ENCODE measurements around the gene SLC35F3.
"Not testable (repeated sequence)": the region's sequence is repeated elsewhere in the genome, so short reads cannot be mapped to it uniquely, and the experiment has no call there.

SLC35F3 gene

GRCh38 chr1:234300096-234300495 is 395.6 kb downstream of the SLC35F3 start:
- DNase-seq = no peak

- not testable (repeated sequence) for DNase-seq
Measured at GRCh38 chr1:234301663-234302062, 397.2 kb downstream of the SLC35F3 start.

- no peak for DNase-seq
Measured at GRCh38 chr1:234302354-234302962, 398.0 kb downstream of the SLC35F3 start.

DNA sequence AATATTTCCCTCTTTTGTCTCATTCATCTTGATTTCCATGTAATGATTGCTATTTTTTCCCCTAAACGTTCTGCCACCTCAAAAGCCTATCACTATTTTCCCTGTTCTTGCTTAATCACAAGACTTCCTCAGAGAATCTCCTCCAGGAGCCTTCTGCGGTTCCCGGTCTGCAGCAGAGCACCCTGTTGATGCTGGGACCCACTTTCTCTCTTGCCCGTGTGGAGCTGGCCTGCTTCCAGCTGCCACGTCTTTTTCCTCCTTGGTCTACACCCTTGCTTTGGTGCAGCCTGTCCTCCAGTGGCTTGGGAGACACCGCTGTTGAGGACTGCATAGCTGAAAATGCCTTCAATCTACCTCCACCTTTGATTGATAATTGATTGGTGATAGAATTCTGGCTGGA is 398.8 kb downstream of the SLC35F3 start:
- no peak for DNase-seq

- DNase-seq = no peak
Measured at GRCh38 chr1:234307726-234308125, 403.2 kb downstream of the SLC35F3 start.

DNA sequence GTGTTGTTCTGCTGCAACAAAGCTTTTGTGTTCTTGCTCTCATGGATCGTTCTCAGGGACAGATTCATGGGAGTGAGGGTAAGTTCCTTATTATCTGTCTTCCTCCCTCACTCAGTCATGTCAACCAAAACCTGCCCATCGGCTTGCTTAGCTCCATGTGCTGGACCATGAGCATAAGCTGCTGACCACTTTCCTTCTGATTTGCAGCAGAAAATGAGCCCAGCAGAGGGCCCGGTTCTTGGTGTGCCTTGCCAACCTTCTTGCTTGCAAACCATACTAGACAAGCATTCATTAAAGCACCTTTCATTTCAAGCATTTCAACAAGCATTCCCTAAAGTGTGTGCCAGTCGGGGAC is 404.7 kb downstream of the SLC35F3 start:
- DNase-seq = no peak

DNA sequence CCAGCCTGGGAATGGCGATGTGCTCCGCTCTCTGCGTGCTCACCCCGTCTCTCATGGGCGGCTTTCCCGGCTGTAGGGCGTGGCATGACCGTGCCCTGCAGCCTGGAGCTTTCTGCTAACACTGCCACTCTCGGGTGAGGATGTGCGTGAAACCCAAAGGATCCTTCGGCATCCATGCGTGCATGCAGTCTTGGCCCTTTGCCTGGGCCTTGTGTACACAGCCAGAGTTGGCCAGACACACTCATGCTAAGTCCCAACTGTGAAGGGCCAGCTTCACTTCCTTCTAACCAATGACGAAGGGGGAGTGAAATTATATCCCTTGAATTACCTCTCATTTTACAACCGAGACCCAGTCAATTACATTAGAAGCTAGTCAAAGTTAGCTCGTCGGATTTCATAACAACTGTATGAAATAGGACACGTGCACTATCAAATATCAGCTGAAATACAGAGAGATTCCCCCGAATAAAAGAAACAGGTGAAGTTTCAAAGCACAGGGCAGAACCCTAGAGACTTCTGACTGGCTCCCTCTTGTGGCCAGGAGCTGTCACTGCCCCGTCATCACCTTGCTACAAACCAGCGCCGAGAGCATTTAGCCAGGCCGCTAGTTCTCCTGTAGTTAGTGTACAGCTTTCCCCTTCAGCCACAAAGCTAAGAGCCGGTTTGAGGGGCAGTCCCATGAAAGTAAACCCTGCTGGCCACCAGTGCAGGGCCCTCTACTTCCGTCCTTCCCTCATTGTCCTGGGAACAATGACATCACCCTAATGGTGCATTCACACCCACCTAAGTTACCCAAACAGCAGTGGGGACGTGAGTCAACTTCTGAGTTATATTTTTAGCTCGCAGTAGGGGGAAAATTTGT is 405.4 kb downstream of the SLC35F3 start:
- peak; percentile 83 for DNase-seq

GRCh38 chr1:234310460-234310817 is 406.0 kb downstream of the SLC35F3 start:
- DNase-seq = no peak

GRCh38 chr1:234311414-234311813 is 406.9 kb downstream of the SLC35F3 start:
- no peak for DNase-seq

- peak; percentile 58 for DNase-seq
Measured at GRCh38 chr1:234313171-234313570, 408.7 kb downstream of the SLC35F3 start.

DNA sequence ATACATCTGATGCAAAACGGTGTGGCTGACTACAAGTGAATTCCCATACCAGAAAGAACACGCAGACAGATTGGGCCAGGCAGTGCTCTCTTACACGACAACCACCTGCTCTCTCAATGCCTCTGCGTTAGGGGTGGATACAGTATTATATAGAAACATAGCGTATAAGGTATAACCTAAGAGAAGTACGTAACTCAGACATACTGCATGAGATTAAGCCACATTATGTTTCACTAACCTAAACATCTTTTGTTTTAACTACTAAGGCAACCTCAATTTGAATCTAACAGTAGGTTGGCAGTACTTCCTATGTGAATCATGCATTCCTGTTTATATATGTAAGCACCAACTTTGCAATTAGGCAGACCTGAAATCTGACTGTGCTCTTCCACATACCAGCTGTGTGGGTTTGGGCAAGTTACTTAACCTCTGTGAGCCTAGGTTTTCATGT is 410.6 kb downstream of the SLC35F3 start:
- DNase-seq = peak; percentile 34

DNA sequence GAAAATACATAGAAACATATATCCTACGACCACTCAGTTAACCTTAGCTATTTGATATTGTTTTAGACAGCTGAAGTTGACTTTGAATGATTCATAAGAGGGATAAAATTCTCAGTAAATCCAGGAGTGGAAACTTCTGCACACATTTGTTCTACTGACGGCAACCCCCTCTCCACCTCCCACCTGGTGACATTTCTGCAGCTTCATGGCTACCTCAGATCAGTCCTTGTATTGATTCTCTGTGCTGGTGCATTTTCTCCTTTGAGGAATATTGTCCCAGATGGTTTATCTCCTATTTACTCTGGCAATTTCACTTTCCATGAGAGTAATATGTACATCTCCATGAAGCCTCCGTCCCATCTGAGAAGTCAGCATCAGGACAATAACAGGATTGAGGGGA is 411.1 kb downstream of the SLC35F3 start:
- DNase-seq = peak; percentile 44

GRCh38 chr1:234316486-234316885 is 412.0 kb downstream of the SLC35F3 start:
- DNase-seq = no peak

- no peak for DNase-seq
Measured at GRCh38 chr1:234316937-234317336, 412.5 kb downstream of the SLC35F3 start.

- DNase-seq = no peak
Measured at GRCh38 chr1:234320069-234320468, 415.6 kb downstream of the SLC35F3 start.

DNA sequence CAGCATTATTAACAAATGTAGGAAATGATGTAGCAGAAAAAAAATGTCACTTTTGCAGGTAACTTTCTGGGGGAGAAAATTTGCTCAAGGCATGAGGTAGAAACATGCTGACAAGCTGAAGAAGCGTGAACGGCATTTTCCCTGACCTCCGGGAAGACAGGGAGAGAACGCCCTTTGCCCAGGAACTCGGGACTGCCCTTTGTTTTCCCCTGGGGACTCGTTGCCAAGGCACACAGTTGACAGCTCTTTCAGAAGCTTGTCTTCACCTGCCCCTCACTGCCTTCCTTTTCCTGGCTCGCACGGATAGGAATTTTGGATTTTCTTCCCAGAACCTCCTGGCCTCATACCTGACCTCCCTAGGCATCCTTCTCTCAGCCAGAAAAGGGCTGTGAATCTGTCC is 416.1 kb downstream of the SLC35F3 start:
- DNase-seq = no peak

DNA sequence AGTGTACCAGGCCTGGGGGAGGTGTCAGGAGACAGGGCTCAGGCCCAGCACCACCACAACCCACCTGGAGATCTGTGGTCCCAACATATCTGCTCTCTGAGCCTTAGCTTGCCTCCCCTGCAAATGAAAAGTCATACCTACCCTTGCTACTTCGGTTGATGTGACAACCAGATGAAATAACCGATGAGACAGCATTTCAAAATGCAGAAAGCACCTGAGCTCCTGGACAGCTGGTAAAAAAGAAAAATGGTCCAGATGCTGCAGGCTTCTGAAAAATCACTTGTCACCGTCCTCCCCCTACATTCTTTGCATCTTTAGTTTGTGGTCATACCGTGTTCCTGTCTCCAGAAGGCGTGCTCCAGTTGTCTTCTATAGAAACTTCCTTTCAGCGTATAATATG is 416.8 kb downstream of the SLC35F3 start:
- DNase-seq = no peak

DNA sequence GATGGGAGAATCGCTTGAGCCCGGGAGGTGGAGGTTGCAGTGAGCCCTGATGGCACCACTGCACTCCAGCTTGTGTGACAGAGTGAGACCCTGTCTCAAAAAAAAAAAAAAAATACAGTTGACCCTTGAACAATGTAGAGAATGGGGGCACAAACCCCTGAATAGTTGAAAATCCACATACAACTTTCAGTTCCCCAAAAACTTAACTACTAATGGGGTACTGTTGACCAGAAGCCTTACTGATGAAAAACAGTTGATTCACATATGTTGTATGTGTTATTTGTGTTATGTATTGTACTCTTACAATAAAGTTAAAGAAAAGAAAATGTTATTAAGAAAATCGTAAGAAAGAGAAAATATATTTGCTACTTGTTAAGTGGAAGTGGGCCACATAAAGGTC is 417.6 kb downstream of the SLC35F3 start:
- DNase-seq = no peak

- DNase-seq = peak; percentile 81
Measured at GRCh38 chr1:234322979-234323378, 418.5 kb downstream of the SLC35F3 start.

GRCh38 chr1:234324821-234325220 is 420.3 kb downstream of the SLC35F3 start:
- no peak for DNase-seq

DNA sequence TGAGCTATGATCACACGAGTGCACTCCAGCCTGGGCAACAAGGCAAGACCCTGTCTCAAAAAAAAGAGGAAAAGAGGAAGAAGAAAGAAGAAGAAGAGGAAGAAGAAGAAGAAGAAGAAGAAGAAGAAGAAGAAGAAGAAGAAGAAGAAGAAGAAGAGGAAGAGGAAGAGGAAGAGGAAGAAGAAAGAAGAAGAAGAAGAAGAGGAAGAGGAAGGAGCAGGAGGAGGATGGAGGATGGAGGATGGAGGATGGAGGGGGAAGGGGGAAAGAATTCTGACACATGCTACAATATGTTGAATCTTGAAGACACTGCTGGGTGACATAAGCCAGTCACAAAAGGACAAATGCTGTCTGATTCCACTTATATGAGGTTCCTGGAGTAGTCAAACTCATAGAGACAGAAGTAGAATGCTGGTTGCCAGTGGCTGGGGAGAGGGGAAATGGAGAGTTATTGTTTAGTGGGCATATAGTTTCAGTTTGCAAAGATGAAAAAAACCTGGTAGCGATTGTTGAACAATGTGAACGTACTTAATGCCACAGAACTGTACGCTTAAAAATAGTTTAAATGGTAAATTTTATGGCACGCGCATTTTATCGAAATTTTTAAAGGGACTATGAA is 421.5 kb downstream of the SLC35F3 start:
- peak; percentile 14 for DNase-seq

- DNase-seq = peak; percentile 78
Measured at GRCh38 chr1:234326497-234327366, 422.3 kb downstream of the SLC35F3 start.

DNA sequence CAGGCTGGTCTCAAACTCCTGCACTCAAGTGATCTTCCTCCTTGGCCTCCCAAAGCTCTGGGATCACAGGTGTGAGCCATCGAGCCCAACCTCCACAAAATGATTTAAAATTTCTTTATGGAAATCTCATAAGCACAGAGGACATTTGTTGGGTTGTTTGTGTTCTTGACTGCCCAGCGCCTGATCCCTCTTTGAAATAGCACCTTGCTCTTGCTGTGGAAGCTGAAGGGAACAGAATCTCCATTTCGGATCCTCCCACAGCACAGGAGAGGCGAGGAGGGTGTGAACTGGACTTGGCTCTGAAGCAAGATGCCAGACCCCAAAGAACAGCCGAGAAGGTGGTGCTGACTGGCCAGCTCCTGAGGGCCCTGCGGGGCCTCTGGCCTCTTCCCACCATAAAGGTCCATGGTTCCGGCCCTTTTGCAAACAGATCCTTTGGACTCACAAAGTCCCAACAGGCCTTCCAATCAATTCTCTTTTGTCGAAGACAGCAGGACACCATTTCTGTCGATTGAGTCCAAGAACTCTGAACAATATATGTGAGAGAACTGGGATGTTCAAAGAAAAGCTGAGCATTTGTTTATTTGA is 423.2 kb downstream of the SLC35F3 start:
- DNase-seq = no peak

Data from activated CD4-positive, alpha-beta T cell treated with anti-CD3 and anti-CD28 coated beads for 48 hours (primary cell).